Measurements from ENCODE around the gene P2RX6. TPM values are rescaled to one million over a fixed set of nuclear protein-coding genes. Genes with fewer than 3 reads are reported as not detected.
"Not testable (repeated sequence)": the region's sequence is repeated elsewhere in the genome, so short reads cannot be mapped to it uniquely, and the experiment has no call there.

P2RX6 gene
- total RNA-seq, 1 donor: 3.5 TPM

- H3K4me3 ChIP-seq (ENCODE audit: low read depth, low read length): no peak overlapping the region
- no peak for DNase-seq (ENCODE audit: low read depth)
- TF ChIP-seq CTCF (IDR thresholded peaks at IDR 0.05; ENCODE audit: insufficient read depth, low read depth, low read length): no peak
Observed at GRCh38 chr22:20999350-21000206, 15.4 kb upstream of the P2RX6 start.

- peak overlapping the region; percentile 84 for H3K4me3 ChIP-seq (ENCODE audit: low read depth, low read length)
- no peak for DNase-seq (ENCODE audit: low read depth)
- no peak for TF ChIP-seq CTCF (IDR thresholded peaks at IDR 0.05; ENCODE audit: insufficient read depth, low read depth, low read length)
Observed at GRCh38 chr22:21000207-21000986, 14.6 kb upstream of the P2RX6 start.

- H3K4me3 ChIP-seq (ENCODE audit: low read depth, low read length): peak overlapping the region; percentile 84
- DNase-seq (ENCODE audit: low read depth): no peak
- no peak for TF ChIP-seq CTCF (IDR thresholded peaks at IDR 0.05; ENCODE audit: insufficient read depth, low read depth, low read length)
Observed at GRCh38 chr22:21000987-21001600, 13.9 kb upstream of the P2RX6 start.

- H3K4me3 ChIP-seq (ENCODE audit: low read depth, low read length): peak within 1 kb of the TSS; percentile 84
- TF ChIP-seq CTCF (IDR thresholded peaks at IDR 0.05; ENCODE audit: insufficient read depth, low read depth, low read length): no peak
- DNase-seq (ENCODE audit: low read depth): peak; percentile 96
Observed at GRCh38 chr22:21001601-21002325, 13.2 kb upstream of the P2RX6 start, which contains the start of gene THAP7. Gene THAP7, minus strand, starts transcription at chr22:21002118. Its CDS starts 207 bp downstream, at chr22:21001911.

- peak overlapping the region; percentile 5 for H3K4me3 ChIP-seq (ENCODE audit: low read depth, low read length)
- no peak for TF ChIP-seq CTCF (IDR thresholded peaks at IDR 0.05; ENCODE audit: insufficient read depth, low read depth, low read length)
- no peak for DNase-seq (ENCODE audit: low read depth)
Observed at GRCh38 chr22:21003782-21004181, 11.2 kb upstream of the P2RX6 start.

GRCh38 chr22:21009208-21009607 is 5.8 kb upstream of the P2RX6 start:
- H3K4me3 ChIP-seq (ENCODE audit: low read depth, low read length); DNase-seq (ENCODE audit: low read depth): not testable (repeated sequence)

All from fibroblast of villous mesenchyme (primary cell).